Measurements from ENCODE around the gene PGP.
"Not testable (repeated sequence)": the region's sequence is repeated elsewhere in the genome, so short reads cannot be mapped to it uniquely, and the experiment has no call there.

PGP gene

GRCh38 chr16:2216330-2216729 lies 1.7 kb upstream of the PGP start:
- no peak for DNase-seq (ENCODE audit: low read depth)

- no peak for DNase-seq (ENCODE audit: low read depth)
These were observed 572 bp downstream of the PGP start for GRCh38 chr16:2213817-2214718.

GRCh38 chr16:2212362-2213324 lies 2.0 kb downstream of the PGP start:
- no peak for DNase-seq (ENCODE audit: low read depth)

GRCh38 chr16:2211923-2212347 lies 2.7 kb downstream of the PGP start:
- no peak for DNase-seq (ENCODE audit: low read depth)

GRCh38 chr16:2210386-2211365 lies 4.0 kb downstream of the PGP start, which contains the start of gene BRICD5:
Gene BRICD5 (minus strand): TSS chr16:2210863. CDS start chr16:2210833, 30 bp downstream.
- no peak for DNase-seq (ENCODE audit: low read depth)

GRCh38 chr16:2210009-2210332 lies 4.7 kb downstream of the PGP start:
- no peak for DNase-seq (ENCODE audit: low read depth)

- no peak for DNase-seq (ENCODE audit: low read depth)
These were observed 5.2 kb downstream of the PGP start for GRCh38 chr16:2209258-2210008.

GRCh38 chr16:2208772-2209171 lies 5.9 kb downstream of the PGP start:
- no peak for DNase-seq (ENCODE audit: low read depth)

- no peak for DNase-seq (ENCODE audit: low read depth)
These were observed 6.3 kb downstream of the PGP start for GRCh38 chr16:2208308-2208707.

GRCh38 chr16:2207872-2208271 lies 6.8 kb downstream of the PGP start:
- no peak for DNase-seq (ENCODE audit: low read depth)

- DNase-seq (ENCODE audit: low read depth) = no peak
These were observed 7.7 kb downstream of the PGP start for GRCh38 chr16:2206780-2207433.

- no peak for DNase-seq (ENCODE audit: low read depth)
These were observed 8.2 kb downstream of the PGP start for GRCh38 chr16:2206420-2206779.

GRCh38 chr16:2205967-2206313 lies 8.7 kb downstream of the PGP start:
- DNase-seq (ENCODE audit: low read depth) = no peak

- DNase-seq (ENCODE audit: low read depth) = peak; percentile 69
These were observed 9.3 kb downstream of the PGP start, which contains the start of gene MLST8 for GRCh38 chr16:2205104-2205966. Gene MLST8 (plus strand): TSS chr16:2205454. CDS start chr16:2206086, 632 bp downstream.

GRCh38 chr16:2204416-2205103 lies 10.1 kb downstream of the PGP start:
- DNase-seq (ENCODE audit: low read depth) = no peak

- not testable (repeated sequence) for DNase-seq (ENCODE audit: low read depth)
These were observed 11.4 kb downstream of the PGP start for GRCh38 chr16:2203119-2203688.

- DNase-seq (ENCODE audit: low read depth) = no peak
These were observed 14.3 kb downstream of the PGP start for GRCh38 chr16:2200313-2200712.

GRCh38 chr16:2199621-2200139 lies 15.0 kb downstream of the PGP start:
- DNase-seq (ENCODE audit: low read depth) = no peak

Measured in GM04504 (cell line).